SK-N-SH treated with all-trans-retinoic acid at 6 μM for 48 hours (cell line): ENCODE results near the gene PCDH9.

Source experiments
- ATAC-seq: fragments of 200-7000 bp; cut with Tn5 transposase; 3 replicates; pipeline ENCODE4 v1.9.1; 2020; ENCODE audit warnings: mild to moderate bottlenecking, moderate library complexity
- BACH2 ChIP-seq: fragments of 250-450 bp; sonication (Bioruptor Pico); IDR thresholded peaks from 2 replicates; pipeline ENCODE4 v1.9.0; 2021; ENCODE audit warnings: mild to moderate bottlenecking, borderline replicate concordance
- CSDC2 ChIP-seq: fragments of 250-450 bp; sonication (Bioruptor Pico); IDR thresholded peaks from 2 replicates; pipeline ENCODE4 v1.5.0; 2020; ENCODE audit warnings: mild to moderate bottlenecking, moderate library complexity
- CSRNP3 ChIP-seq: fragments of 250-450 bp; sonication (Bioruptor Pico); IDR thresholded peaks from 2 replicates; pipeline ENCODE4 v1.5.1; 2021; ENCODE audit warnings: mild to moderate bottlenecking, moderate library complexity
- ESRRG ChIP-seq: fragments of 250-450 bp; sonication (Bioruptor Pico); IDR thresholded peaks from 2 replicates; pipeline ENCODE4 v1.6.1; 2021; ENCODE audit warnings: mild to moderate bottlenecking
- GLIS3 ChIP-seq: fragments of 250-450 bp; sonication (Bioruptor Pico); IDR thresholded peaks from 2 replicates; pipeline ENCODE4 v1.5.0; 2020; ENCODE audit warnings: mild to moderate bottlenecking, moderate library complexity
- ISL1 ChIP-seq: fragments of 250-450 bp; sonication (Bioruptor Pico); IDR thresholded peaks from 2 replicates; pipeline ENCODE4 v2.1.2; 2022; ENCODE audit warnings: mild to moderate bottlenecking, moderate library complexity
- OSR1 ChIP-seq: fragments of 250-450 bp; sonication (Bioruptor Pico); IDR thresholded peaks from 2 replicates; pipeline ENCODE4 v1.8.0; 2022; ENCODE audit warnings: moderate library complexity, mild to moderate bottlenecking, inconsistent platforms
- PATZ1 ChIP-seq: fragments of 250-450 bp; sonication (Bioruptor Pico); IDR thresholded peaks from 2 replicates; pipeline ENCODE4 v1.8.0; 2020; ENCODE audit warnings: mild to moderate bottlenecking, moderate library complexity, borderline replicate concordance
- POU6F1 ChIP-seq: fragments of 250-450 bp; sonication (Bioruptor Pico); IDR thresholded peaks from 2 replicates; pipeline ENCODE4 v1.8.0; 2021; ENCODE audit warnings: low read depth, mild to moderate bottlenecking, moderate library complexity, borderline replicate concordance
- PPARA ChIP-seq: fragments of 250-450 bp; sonication (Bioruptor Pico); IDR thresholded peaks from 2 replicates; pipeline ENCODE4 v1.5.0; 2020; ENCODE audit warnings: mild to moderate bottlenecking, borderline replicate concordance
- RARB ChIP-seq: fragments of 250-450 bp; sonication (Bioruptor Pico); IDR thresholded peaks from 2 replicates; pipeline ENCODE4 v1.8.0; 2021; ENCODE audit warnings: mild to moderate bottlenecking, moderate library complexity
- SNAI2 ChIP-seq: fragments of 250-450 bp; sonication (Bioruptor Pico); IDR thresholded peaks from 2 replicates; pipeline ENCODE4 v1.5.0; 2020; ENCODE audit warnings: mild to moderate bottlenecking, moderate library complexity
- TOX ChIP-seq: fragments of 250-450 bp; sonication (Bioruptor Pico); IDR thresholded peaks from 2 replicates; pipeline ENCODE4 v1.8.0; 2021; ENCODE audit warnings: mild to moderate bottlenecking, moderate library complexity, borderline replicate concordance
- ZC3H10 ChIP-seq: fragments of 250-450 bp; sonication (Bioruptor Pico); IDR thresholded peaks from 2 replicates; pipeline ENCODE4 v1.5.1; 2021; ENCODE audit warnings: mild to moderate bottlenecking, moderate library complexity
- ZFP3 ChIP-seq: fragments of 250-450 bp; sonication (Bioruptor Pico); IDR thresholded peaks from 2 replicates; pipeline ENCODE4 v1.5.0; 2020; ENCODE audit warnings: mild to moderate bottlenecking, moderate library complexity
- ZFP30 ChIP-seq: fragments of 450-650 bp; formaldehyde crosslinking; IDR thresholded peaks from 2 replicates; pipeline ENCODE4 v1.5.0; 2022; ENCODE audit warnings: mild to moderate bottlenecking, moderate library complexity
- ZNF565 ChIP-seq: fragments of 450-650 bp; formaldehyde crosslinking; conservative IDR thresholded peaks from 2 replicates; pipeline ENCODE4 v1.5.0; 2020; ENCODE audit warnings: low read depth, mild to moderate bottlenecking, moderate library complexity
- ZNF70 ChIP-seq: fragments of 450-650 bp; formaldehyde crosslinking; IDR thresholded peaks from 2 replicates; pipeline ENCODE4 v1.5.0; 2020; ENCODE audit warnings: mild to moderate bottlenecking, moderate library complexity
- TF ChIP-seq, protein P1 (sequence below): fragments of 250-450 bp; sonication (Bioruptor Pico); IDR thresholded peaks from 2 replicates; pipeline ENCODE4 v1.5.0; 2020; ENCODE audit warnings: mild to moderate bottlenecking, moderate library complexity
- TF ChIP-seq, protein P2 (sequence below): fragments of 250-450 bp; sonication (Bioruptor Pico); IDR thresholded peaks from 2 replicates; pipeline ENCODE4 v1.5.1; 2020; ENCODE audit warnings: low read depth, mild to moderate bottlenecking, moderate library complexity

PCDH9 gene

GRCh38 chr13:67017276-67017675, 212.9 kb downstream of the PCDH9 start:
- no peak for ATAC-seq
- TF ChIP-seq ZNF565 (CRISPR knock-in tag) (no peak), ZFP3 (CRISPR knock-in tag) (no peak), TOX (CRISPR knock-in tag) (no peak), CSDC2 (CRISPR knock-in tag) (no peak), ISL1 (no peak), ZC3H10 (CRISPR knock-in tag) (no peak), ZFP30 (no peak), POU6F1 (CRISPR knock-in tag) (no peak), PATZ1 (CRISPR knock-in tag) (no peak), SNAI2 (CRISPR knock-in tag) (no peak), OSR1 (no peak), ZNF70 (no peak)
- TF ChIP-seq, protein P1, sequence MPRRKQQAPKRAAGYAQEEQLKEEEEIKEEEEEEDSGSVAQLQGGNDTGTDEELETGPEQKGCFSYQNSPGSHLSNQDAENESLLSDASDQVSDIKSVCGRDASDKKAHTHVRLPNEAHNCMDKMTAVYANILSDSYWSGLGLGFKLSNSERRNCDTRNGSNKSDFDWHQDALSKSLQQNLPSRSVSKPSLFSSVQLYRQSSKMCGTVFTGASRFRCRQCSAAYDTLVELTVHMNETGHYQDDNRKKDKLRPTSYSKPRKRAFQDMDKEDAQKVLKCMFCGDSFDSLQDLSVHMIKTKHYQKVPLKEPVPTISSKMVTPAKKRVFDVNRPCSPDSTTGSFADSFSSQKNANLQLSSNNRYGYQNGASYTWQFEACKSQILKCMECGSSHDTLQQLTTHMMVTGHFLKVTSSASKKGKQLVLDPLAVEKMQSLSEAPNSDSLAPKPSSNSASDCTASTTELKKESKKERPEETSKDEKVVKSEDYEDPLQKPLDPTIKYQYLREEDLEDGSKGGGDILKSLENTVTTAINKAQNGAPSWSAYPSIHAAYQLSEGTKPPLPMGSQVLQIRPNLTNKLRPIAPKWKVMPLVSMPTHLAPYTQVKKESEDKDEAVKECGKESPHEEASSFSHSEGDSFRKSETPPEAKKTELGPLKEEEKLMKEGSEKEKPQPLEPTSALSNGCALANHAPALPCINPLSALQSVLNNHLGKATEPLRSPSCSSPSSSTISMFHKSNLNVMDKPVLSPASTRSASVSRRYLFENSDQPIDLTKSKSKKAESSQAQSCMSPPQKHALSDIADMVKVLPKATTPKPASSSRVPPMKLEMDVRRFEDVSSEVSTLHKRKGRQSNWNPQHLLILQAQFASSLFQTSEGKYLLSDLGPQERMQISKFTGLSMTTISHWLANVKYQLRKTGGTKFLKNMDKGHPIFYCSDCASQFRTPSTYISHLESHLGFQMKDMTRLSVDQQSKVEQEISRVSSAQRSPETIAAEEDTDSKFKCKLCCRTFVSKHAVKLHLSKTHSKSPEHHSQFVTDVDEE = no peak
- TF ChIP-seq, protein P2, sequence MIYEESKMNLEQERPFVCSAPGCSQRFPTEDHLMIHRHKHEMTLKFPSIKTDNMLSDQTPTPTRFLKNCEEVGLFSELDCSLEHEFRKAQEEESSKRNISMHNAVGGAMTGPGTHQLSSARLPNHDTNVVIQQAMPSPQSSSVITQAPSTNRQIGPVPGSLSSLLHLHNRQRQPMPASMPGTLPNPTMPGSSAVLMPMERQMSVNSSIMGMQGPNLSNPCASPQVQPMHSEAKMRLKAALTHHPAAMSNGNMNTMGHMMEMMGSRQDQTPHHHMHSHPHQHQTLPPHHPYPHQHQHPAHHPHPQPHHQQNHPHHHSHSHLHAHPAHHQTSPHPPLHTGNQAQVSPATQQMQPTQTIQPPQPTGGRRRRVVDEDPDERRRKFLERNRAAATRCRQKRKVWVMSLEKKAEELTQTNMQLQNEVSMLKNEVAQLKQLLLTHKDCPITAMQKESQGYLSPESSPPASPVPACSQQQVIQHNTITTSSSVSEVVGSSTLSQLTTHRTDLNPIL (CRISPR knock-in tag) = no peak
- TF ChIP-seq, all 23 proteins: peak for 0

GRCh38 chr13:67015976-67016600, 214.0 kb downstream of the PCDH9 start:
- ATAC-seq = no peak
- TF ChIP-seq CSDC2 (CRISPR knock-in tag) = no peak
- no peak for TF ChIP-seq PATZ1 (CRISPR knock-in tag)
- no peak for TF ChIP-seq ISL1
- no peak for TF ChIP-seq CSRNP3 (CRISPR knock-in tag)
- TF ChIP-seq SNAI2 (CRISPR knock-in tag) = no peak
- TF ChIP-seq TOX (CRISPR knock-in tag) = no peak
- TF ChIP-seq PPARA (CRISPR knock-in tag) = no peak
- TF ChIP-seq, protein P1 = no peak
- no peak for TF ChIP-seq POU6F1 (CRISPR knock-in tag)
- TF ChIP-seq ZFP30 = no peak
- no peak for TF ChIP-seq ZNF565 (CRISPR knock-in tag)
- no peak for TF ChIP-seq ZNF70
- TF ChIP-seq ESRRG = no peak
- TF ChIP-seq GLIS3 (CRISPR knock-in tag) = no peak
- no peak for TF ChIP-seq RARB (CRISPR knock-in tag)
- TF ChIP-seq BACH2 = no peak
- TF ChIP-seq OSR1 = no peak
- TF ChIP-seq ZC3H10 (CRISPR knock-in tag) = no peak
- TF ChIP-seq, all 23 proteins: peak for 0
